Gastrocnemius medialis (tissue), 4 donors: Measurements from ENCODE around the gene BTG4. TPM values are rescaled to one million over a fixed set of nuclear protein-coding genes. Genes with fewer than 3 reads are reported as not detected.
A peak's percentile ranks its signal among the peaks of the same experiment; 100 is the strongest.

Source experiments
- ATAC-seq, 2 donors: fragments of 150-250 bp; one replicate each; pipeline ENCODE4 v1.9.1; 2016
- DNase-seq, 2 donors: peaks; one replicate each; pipeline ENCODE4 v3.0.0-alpha.2; 2019
- H3K27ac ChIP-seq, 4 donors: fragments of 200-600 bp; sonication (generic); 1 replicate in 1 of 4; 2 replicates in 3 of 4; pipeline ENCODE4 v1.5.1; 2016 to 2018; ENCODE audit warnings: mild to moderate bottlenecking in 2 of 4, moderate library complexity in 1 of 4
- H3K27me3 ChIP-seq, 3 donors: fragments of 200-600 bp; sonication (generic) in 2 of 3; 1 replicate in 1 of 3; 2 replicates in 2 of 3; pipeline versions ENCODE4 v1.5.1 to v1.6.0; 2016 to 2019; ENCODE audit warnings: mild to moderate bottlenecking in 1 of 3, moderate library complexity in 1 of 3
- H3K36me3 ChIP-seq, 2 donors: fragments of 200-600 bp; sonication (generic) in 1 of 2; one replicate each; pipeline ENCODE4 v1.5.1; 2017 to 2018
- H3K4me1 ChIP-seq, 2 donors: fragments of 200-600 bp; sonication (generic) in 1 of 2; one replicate each; pipeline ENCODE4 v1.5.1; 2016 to 2017; ENCODE audit warnings: mild to moderate bottlenecking in 2 of 2
- H3K4me3 ChIP-seq, 4 donors: fragments of 200-600 bp; sonication (generic) in 3 of 4; 1 replicate in 1 of 4; 2 replicates in 3 of 4; pipeline ENCODE4 v1.5.1; 2016 to 2019; ENCODE audit warnings: mild to moderate bottlenecking in 2 of 4
- H3K9me3 ChIP-seq, 3 donors: fragments of 200-600 bp; sonication (generic) in 2 of 3; 1 replicate in 1 of 3; 2 replicates in 2 of 3; pipeline ENCODE4 v1.5.1; 2016 to 2019
- CTCF ChIP-seq, 5 experiments: fragments of 450-650 bp in 3 of 5; fragments of 200-600 bp in 2 of 5; sonication (generic) in 2 of 5; IDR thresholded peaks in 4 of 5; conservative IDR thresholded peaks in 1 of 5; 1 replicate in 4 of 5; 2 replicates in 1 of 5; pipeline ENCODE4 v1.5.1; 2016 to 2019; ENCODE audit warnings: antibody characterized with exemption in 5 of 5, mild to moderate bottlenecking in 3 of 5, moderate library complexity in 3 of 5
- POLR2A ChIP-seq, 2 donors: fragments of 450-650 bp; IDR thresholded peaks; one replicate each; pipeline ENCODE4 v1.6.1; 2017; ENCODE audit warnings: antibody characterized with exemption in 2 of 2, mild to moderate bottlenecking in 2 of 2, moderate library complexity in 2 of 2
- in situ Hi-C, 4 donors: fragments of 200-750 bp; cut with MboI; loops; one replicate each; pipeline versions ENCODE4 v1.15.0 to v1.8.0; 2017; ENCODE audit warnings: low sequenced_read_pairs in 4 of 4
- intact Hi-C: fragments of 100-400 bp; cut with DNase I; formaldehyde crosslinking; loops from one replicate; pipeline ENCODE4 v1.15.1; 2023; ENCODE audit warnings: low total_unique reads
- microRNA counts, 2 donors: library from miRNA; unstranded; fragments of <30 nt; microRNA quantifications; one replicate each; lab custom pipeline; 2016
- microRNA-seq, 2 donors: library from miRNA; unstranded; fragments of <30 nt; microRNA quantifications; one replicate each; pipeline ENCODE4, GENCODE V29; 2016; ENCODE audit warnings: borderline replicate concordance in 2 of 2
- total RNA-seq, 4 donors: library from RNA; depleted of rRNA; stranded (reverse); fragments of >200 nt; gene quantifications; one replicate each; pipeline versions ENCODE4 v1.1.0 to v1.2.3, GENCODE V29; 2016

BTG4 gene
- total RNA-seq, 4 donors from 2014 or later, result not detected

- intact Hi-C loops, result no loop called here
- in situ Hi-C loops, result loop anchor here in 2 of 4 donors (5.0 kb wide), 1 partner anchor 165 kb away; no protein-coding TSS in a partner anchor
These were observed 65.1 kb downstream of the BTG4 start for GRCh38 chr11:111447112-111447471.

GRCh38 chr11:111446404-111447111, 65.6 kb downstream of the BTG4 start:
- DNase-seq (peak; percentile 72), ATAC-seq (peak; percentile 91 to 96)
- intact Hi-C loops, result loop anchor here (1.0 kb wide), 1 partner anchor 163 kb away; no protein-coding TSS in a partner anchor
- TF ChIP-seq POLR2A (IDR thresholded peaks at IDR 0.05) (no peak), CTCF (IDR thresholded peaks at IDR 0.05 in 4 of 5, conservative IDR thresholded peaks at IDR 0.05 in 1 of 5) (peak; percentile 66 to 88 (median 80))
- Histone ChIP-seq H3K27me3 (no peaks in the 10 kb centered on the region), H3K27ac (no peak overlapping the region), H3K36me3 (no peaks in the 10 kb centered on the region), H3K4me3 (no peak overlapping the region), H3K9me3 (no peaks in the 10 kb centered on the region), H3K4me1 (peaks cover 14% of the 10 kb centered on the region in 2 donors)
- in situ Hi-C loops, result loop anchor here in 2 of 4 donors (5.0 kb wide), 1 partner anchor 164 kb away; no protein-coding TSS in a partner anchor

More at GRCh38 chr11:111447112-111447471, 65.1 kb downstream of the BTG4 start:
- H3K4me3 ChIP-seq, result no peak overlapping the region
- no peak overlapping the region for H3K27ac ChIP-seq
- H3K36me3 ChIP-seq, result no peaks in the 10 kb centered on the region
- TF ChIP-seq CTCF (IDR thresholded peaks at IDR 0.05 in 4 of 5, conservative IDR thresholded peaks at IDR 0.05 in 1 of 5), result no peak
- no peak for TF ChIP-seq POLR2A (IDR thresholded peaks at IDR 0.05)
- no peak for DNase-seq
- no peaks in the 10 kb centered on the region for H3K9me3 ChIP-seq
- ATAC-seq, result no peak
- peaks cover 14% of the 10 kb centered on the region in 2 donors for H3K4me1 ChIP-seq
- no peaks in the 10 kb centered on the region for H3K27me3 ChIP-seq

GRCh38 chr11:111445586-111445985, 66.6 kb downstream of the BTG4 start:
- no peaks in the 10 kb centered on the region for H3K9me3 ChIP-seq
- peaks cover 14% of the 10 kb centered on the region in 2 donors for H3K4me1 ChIP-seq
- H3K27ac ChIP-seq, result peak overlapping the region in 1 of 4 donors; percentile 5
- H3K27me3 ChIP-seq, result no peaks in the 10 kb centered on the region
- in situ Hi-C loops, result loop anchor here in 2 of 4 donors (5.0 kb wide), 1 partner anchor 163 kb away; no protein-coding TSS in a partner anchor
- H3K4me3 ChIP-seq, result no peak overlapping the region
- H3K36me3 ChIP-seq, result no peaks in the 10 kb centered on the region
- DNase-seq (no peak), ATAC-seq (no peak)
- intact Hi-C loops, result no loop called here
- no peak for TF ChIP-seq POLR2A (IDR thresholded peaks at IDR 0.05)
- TF ChIP-seq CTCF (IDR thresholded peaks at IDR 0.05 in 4 of 5, conservative IDR thresholded peaks at IDR 0.05 in 1 of 5), result no peak

MicroRNAs within 50 kb of the gene (microRNA counts, 767-probe panel; counts per million panel counts)
- microRNA hsa-miR-34b-3p (lab: Ali Mortazavi, UCI) (356 to 448 counts per million in 2 donors), microRNA hsa-miR-34c-3p (lab: Ali Mortazavi, UCI) (356 to 448 counts per million in 2 donors), microRNA hsa-miR-34c-5p (lab: Ali Mortazavi, UCI) (356 to 448 counts per million in 2 donors)

Small RNA genes lying within 50 kb of the gene (microRNA-seq; reads per million reads assigned to microRNA genes)
- gene MIR34B (2.6 to 3.5 reads per million in 2 donors), gene MIR34C (29.9 to 35.5 reads per million in 2 donors)

Other genes with a start within 250 kb of the BTG4 start
- under 1 TPM in 3 of 4 donors, not detected in 1; 0.22 to 0.58 (median 0.46) TPM for gene POU2AF3, start 213.8 kb downstream of the BTG4 start, total RNA-seq
- under 1 TPM in 2 of 4 donors, not detected in 2; 0.29 to 0.78 TPM for gene POU2AF1, start 133.1 kb downstream of the BTG4 start, total RNA-seq
- not detected for gene HOATZ, start 2.4 kb upstream of the BTG4 start, total RNA-seq
- gene LAYN, start 28.3 kb upstream of the BTG4 start, total RNA-seq, result 1 to 10 TPM in 1 of 4 donors, under 1 TPM in 2, not detected in 1; 0.46 to 3.7 (median 0.72) TPM
- gene SIK2, start 90.1 kb upstream of the BTG4 start, total RNA-seq, result 10 to 100 TPM; 16.5 to 98.7 (median 43.8) TPM